GM18858 (cell line): Measurements from ENCODE around the gene GPR137B.
"Not testable (repeated sequence)": the region's sequence is repeated elsewhere in the genome, so short reads cannot be mapped to it uniquely, and the experiment has no call there.

ENCODE experiments used
- ATAC-seq: cut with Tn5 transposase; IDR thresholded peaks from one replicate; pipeline ENCODE4 v1.9.1; 2021; ENCODE audit not compliant: unreplicated experiment

GPR137B gene

GRCh38 chr1:236186471-236186870 lies 44.1 kb downstream of the GPR137B start:
- ATAC-seq, result not testable (repeated sequence)

- ATAC-seq, result not testable (repeated sequence)
Measured at GRCh38 chr1:236188084-236188483, 45.7 kb downstream of the GPR137B start.

- no peak for ATAC-seq
Measured at GRCh38 chr1:236193184-236193583, 50.8 kb downstream of the GPR137B start.

GRCh38 chr1:236200925-236201324 lies 58.6 kb downstream of the GPR137B start:
- no peak for ATAC-seq

- ATAC-seq, result no peak
Measured at GRCh38 chr1:236201786-236202185, 59.4 kb downstream of the GPR137B start.

GRCh38 chr1:236204039-236204438 lies 61.7 kb downstream of the GPR137B start:
- no peak for ATAC-seq

GRCh38 chr1:236204656-236205055 lies 62.3 kb downstream of the GPR137B start:
- no peak for ATAC-seq

- ATAC-seq, result no peak
Measured at GRCh38 chr1:236206548-236206947, 64.2 kb downstream of the GPR137B start.

GRCh38 chr1:236207121-236207520 lies 64.8 kb downstream of the GPR137B start:
- no peak for ATAC-seq

- no peak for ATAC-seq
Measured at GRCh38 chr1:236207569-236207968, 65.2 kb downstream of the GPR137B start.

GRCh38 chr1:236209185-236209584 lies 66.8 kb downstream of the GPR137B start:
- no peak for ATAC-seq

- ATAC-seq, result no peak
Measured at GRCh38 chr1:236209713-236210112, 67.4 kb downstream of the GPR137B start.

- ATAC-seq, result no peak
Measured at GRCh38 chr1:236211815-236212214, 69.5 kb downstream of the GPR137B start.

- ATAC-seq, result no peak
Measured at GRCh38 chr1:236213534-236213933, 71.2 kb downstream of the GPR137B start.

- ATAC-seq, result no peak
Measured at GRCh38 chr1:236214761-236215160, 72.4 kb downstream of the GPR137B start.

- ATAC-seq, result no peak
Measured at GRCh38 chr1:236220473-236220872, 78.1 kb downstream of the GPR137B start.

- no peak for ATAC-seq
Measured at GRCh38 chr1:236222632-236223031, 80.3 kb downstream of the GPR137B start.

GRCh38 chr1:236228411-236228810 lies 86.1 kb downstream of the GPR137B start:
- no peak for ATAC-seq

GRCh38 chr1:236235116-236235515 lies 92.8 kb downstream of the GPR137B start:
- ATAC-seq, result no peak

- ATAC-seq, result no peak
Measured at GRCh38 chr1:236239092-236239585, 96.8 kb downstream of the GPR137B start.

GRCh38 chr1:236240675-236241074 lies 98.3 kb downstream of the GPR137B start:
- ATAC-seq, result no peak

- no peak for ATAC-seq
Measured at GRCh38 chr1:236242568-236242967, 100.2 kb downstream of the GPR137B start.

- no peak for ATAC-seq
Measured at GRCh38 chr1:236247286-236247685, 104.9 kb downstream of the GPR137B start.

GRCh38 chr1:236251587-236251986 lies 109.2 kb downstream of the GPR137B start:
- no peak for ATAC-seq
